Measurements from ENCODE around the gene GLT8D1. TPM values are rescaled to one million over a fixed set of nuclear protein-coding genes. Genes with fewer than 3 reads are reported as not detected.

Gene GLT8D1
- total RNA-seq, 1 donor from 2014 or later, result 36.9 TPM

GRCh38 chr3:52714335-52715302, 9.0 kb upstream of the GLT8D1 start:
- intact Hi-C loops (cut with micrococcal nuclease), result no loop called here

GRCh38 chr3:52712291-52713212, 7.0 kb upstream of the GLT8D1 start:
- intact Hi-C loops (cut with micrococcal nuclease), result no loop called here

GRCh38 chr3:52710512-52710911, 4.9 kb upstream of the GLT8D1 start:
- intact Hi-C loops (cut with micrococcal nuclease), result no loop called here

- intact Hi-C loops (cut with micrococcal nuclease), result loop anchor here (2.0 to 10.0 kb wide), 2 partner anchors 13 to 637 kb away; partner anchors contain the start of gene DCP1A
Observed at GRCh38 chr3:52707585-52707984, 2.0 kb upstream of the GLT8D1 start.

GRCh38 chr3:52705438-52705687, 228 bp downstream of the GLT8D1 start:
- intact Hi-C loops (cut with micrococcal nuclease), result loop anchor here (1.0 to 10.0 kb wide), 2 partner anchors 20 to 639 kb away; partner anchors contain the start of genes DCP1A and PBRM1

GRCh38 chr3:52704611-52705437, 767 bp downstream of the GLT8D1 start:
- intact Hi-C loops (cut with micrococcal nuclease), result loop anchor here (1.0 to 10.0 kb wide), 2 partner anchors 20 to 640 kb away; partner anchors contain the start of genes DCP1A and PBRM1

- intact Hi-C loops (cut with micrococcal nuclease), result loop anchor here (10.0 kb wide), 1 partner anchor 641 kb away; the partner anchor contains the start of gene DCP1A
Observed at GRCh38 chr3:52703341-52703740, 2.2 kb downstream of the GLT8D1 start.

GRCh38 chr3:52697632-52697965, 8.0 kb downstream of the GLT8D1 start:
- intact Hi-C loops (cut with micrococcal nuclease), result no loop called here

GRCh38 chr3:52696830-52697631, 8.6 kb downstream of the GLT8D1 start:
- intact Hi-C loops (cut with micrococcal nuclease), result no loop called here

GRCh38 chr3:52695798-52696671, 9.6 kb downstream of the GLT8D1 start:
- intact Hi-C loops (cut with micrococcal nuclease), result no loop called here

- intact Hi-C loops (cut with micrococcal nuclease), result no loop called here
Observed at GRCh38 chr3:52694528-52695189, 10.9 kb downstream of the GLT8D1 start.

GRCh38 chr3:52693071-52693470, 12.5 kb downstream of the GLT8D1 start:
- intact Hi-C loops (cut with micrococcal nuclease), result no loop called here

- intact Hi-C loops (cut with micrococcal nuclease), result no loop called here
Observed at GRCh38 chr3:52690560-52690959, 15.0 kb downstream of the GLT8D1 start.

GRCh38 chr3:52689151-52689550, 16.4 kb downstream of the GLT8D1 start:
- intact Hi-C loops (cut with micrococcal nuclease), result loop anchor here (5.0 to 10.0 kb wide), 5 partner anchors 208 to 1297 kb away; partner anchors contain the start of genes NISCH, RBM15B, SELENOK and STIMATE

- intact Hi-C loops (cut with micrococcal nuclease), result loop anchor here (5.0 to 10.0 kb wide), 5 partner anchors 209 to 1296 kb away; partner anchors contain the start of genes NISCH, RBM15B, SELENOK and STIMATE
Observed at GRCh38 chr3:52688266-52688665, 17.3 kb downstream of the GLT8D1 start.

GRCh38 chr3:52685709-52686691, 19.6 kb downstream of the GLT8D1 start, which contains the start of the genes GNL3 and PBRM1:
Gene GNL3 (plus strand): TSS chr3:52686032. CDS start chr3:52686093, 61 bp downstream.
Gene PBRM1 (minus strand): TSS chr3:52685913.
- intact Hi-C loops (cut with micrococcal nuclease), result loop anchor here (1.0 to 10.0 kb wide), 8 partner anchors 19 to 1294 kb away; partner anchors contain the start of genes GLT8D1, NISCH, NT5DC2 and RBM15B

GRCh38 chr3:52685285-52685708, 20.3 kb downstream of the GLT8D1 start:
- intact Hi-C loops (cut with micrococcal nuclease), result loop anchor here (1.0 to 10.0 kb wide), 8 partner anchors 20 to 1293 kb away; partner anchors contain the start of genes GLT8D1, NISCH, NT5DC2 and RBM15B

Measured in T-helper 2 cell treated with Interferon-gamma antibody and Interleukin-4, amounts not matched to agents 100 ng/mL and 5 ng/mL, for 36 hours (primary cell).